Subcutaneous adipose tissue (tissue), 4 donors: ENCODE data around the gene ANKS1A. TPM values are rescaled to one million over a fixed set of nuclear protein-coding genes. Genes with fewer than 3 reads are reported as not detected.

Source experiments
- CTCF ChIP-seq: fragments of 450-650 bp; IDR thresholded peaks from one replicate; pipeline ENCODE4 v1.5.1; 2016; ENCODE audit warnings: low read depth, mild to moderate bottlenecking, control low read depth, antibody characterized with exemption, moderate library complexity
- total RNA-seq, 4 donors: library from RNA; depleted of rRNA; stranded (reverse); fragments of >200 nt; gene quantifications; one replicate each; pipeline ENCODE4 v1.1.0, GENCODE V29; 2016

Gene ANKS1A
- total RNA-seq, 4 donors from 2014 or later: 11.6 to 31.3 (median 19.2) TPM

GRCh38 chr6:35042031-35042815, 153.2 kb downstream of the ANKS1A start:
- no peak for TF ChIP-seq CTCF

- TF ChIP-seq CTCF: no peak
Observed at GRCh38 chr6:35043381-35044130, 154.5 kb downstream of the ANKS1A start.

- no peak for TF ChIP-seq CTCF
Observed at GRCh38 chr6:35044145-35044745, 155.2 kb downstream of the ANKS1A start.

- TF ChIP-seq CTCF: no peak
Observed at GRCh38 chr6:35044761-35045421, 155.8 kb downstream of the ANKS1A start.

- no peak for TF ChIP-seq CTCF
Observed at GRCh38 chr6:35046103-35046502, 157.0 kb downstream of the ANKS1A start.

GRCh38 chr6:35046862-35047261, 157.8 kb downstream of the ANKS1A start:
- TF ChIP-seq CTCF: no peak
